B cell (primary cell): ENCODE results near the gene GINS2. TPM values are rescaled to one million over a fixed set of nuclear protein-coding genes. Genes with fewer than 3 reads are reported as not detected.

Source experiments
- ATAC-seq: fragments of 200-7000 bp; cut with Tn5 transposase; one replicate; pipeline ENCODE4 v1.10.0; 2021; ENCODE audit warnings: low read depth, mild to moderate bottlenecking, moderate number of reproducible peaks, moderate library complexity
- CTCF ChIA-PET: fragments of 350-600 bp; sonication (Branson Sonifier 250); formaldehyde crosslinking; loops from one replicate; lab custom pipeline; 2021; ENCODE audit warnings: antibody characterized with exemption, inconsistent platforms; lab: Charles Lee
- POLR2A ChIA-PET: fragments of 350-600 bp; sonication (Branson Sonifier 250); formaldehyde crosslinking; loops from one replicate; lab custom pipeline; 2021; ENCODE audit warnings: antibody characterized with exemption; lab: Charles Lee
- DNase-seq: peaks from one replicate; pipeline ENCODE4 v3.0.0; 2013
- H2AFZ ChIP-seq: 2 replicates; pipeline ENCODE4 v1.6.1; 2012; ENCODE audit warnings: mild to moderate bottlenecking, low read depth, low read length; ENCODE audit not compliant: insufficient read depth, poor library complexity, severe bottlenecking
- H3K27ac ChIP-seq, 2 donors: 1 replicate in 1 of 2; 2 replicates in 1 of 2; pipeline ENCODE4 v1.5.1; 2012 to 2013; ENCODE audit warnings: low read length in 2 of 2, mild to moderate bottlenecking in 2 of 2, moderate library complexity in 1 of 2
- H3K27me3 ChIP-seq, 4 experiments: fragments of 200-600 bp in 1 of 4; sonication (generic) in 1 of 4; replicated peaks in 1 of 4; 1 replicate in 2 of 4; 2 replicates in 2 of 4; pipeline versions ENCODE4 v1.6.1 to v1.7.0; 2013 to 2016; ENCODE audit warnings: low read length in 3 of 4, mild to moderate bottlenecking in 2 of 4, mixed read lengths in 1 of 4, moderate library complexity in 1 of 4; ENCODE audit not compliant: insufficient read depth in 4 of 4, control insufficient read depth in 3 of 4; ENCODE audit errors: control extremely low read depth in 1 of 4
- H3K36me3 ChIP-seq, 2 experiments: replicated peaks in 1 of 2; 1 replicate in 1 of 2; 2 replicates in 1 of 2; pipeline versions ENCODE4 v1.6.1 to v1.7.1; 2013; ENCODE audit warnings: low read length in 1 of 2; ENCODE audit not compliant: insufficient read depth in 2 of 2, control insufficient read depth in 1 of 2; ENCODE audit errors: control extremely low read depth in 1 of 2, extremely low read depth in 1 of 2
- H3K4me1 ChIP-seq, 2 donors: fragments of 200-600 bp in 1 of 2; sonication (generic) in 1 of 2; 1 replicate in 1 of 2; 2 replicates in 1 of 2; pipeline versions ENCODE4 v1.5.1 to v1.6.1; 2013 to 2017; ENCODE audit warnings: low read length in 2 of 2; ENCODE audit not compliant: control insufficient read depth in 2 of 2, insufficient read depth in 2 of 2
- H3K4me2 ChIP-seq: replicated peaks from 2 replicates; pipeline ENCODE3; 2012; ENCODE audit warnings: mild to moderate bottlenecking, low read depth, low read length; ENCODE audit not compliant: poor library complexity, severe bottlenecking
- H3K4me3 ChIP-seq, 5 experiments: fragments of 200-600 bp in 1 of 5; sonication (generic) in 1 of 5; 1 replicate in 3 of 5; 2 replicates in 2 of 5; pipeline versions ENCODE4 v1.5.1 to v1.7.0; 2011 to 2016; ENCODE audit warnings: low read length in 4 of 5, mild to moderate bottlenecking in 4 of 5, low read depth in 2 of 5, control low read depth in 1 of 5, moderate library complexity in 1 of 5; ENCODE audit not compliant: insufficient read depth in 1 of 5; ENCODE audit errors: control extremely low read depth in 1 of 5, extremely low read depth in 1 of 5
- H3K79me2 ChIP-seq: fragments of 200-600 bp; sonication (generic); one replicate; pipeline ENCODE4 v1.6.0; 2016; ENCODE audit warnings: low read length; ENCODE audit not compliant: control insufficient read depth, insufficient read depth
- H3K9ac ChIP-seq: fragments of 200-600 bp; sonication (generic); 2 replicates; pipeline ENCODE4 v1.6.1; 2017; ENCODE audit warnings: mild to moderate bottlenecking, low read length, moderate library complexity
- H3K9me3 ChIP-seq, 3 donors: one replicate each; pipeline versions ENCODE4 v1.6.1 to v1.7.1; 2013; ENCODE audit warnings: low read length in 2 of 3; ENCODE audit not compliant: control insufficient read depth in 2 of 3, insufficient read depth in 1 of 3; ENCODE audit errors: control extremely low read depth in 1 of 3
- H4K20me1 ChIP-seq: 2 replicates; pipeline ENCODE4 v1.6.0; 2012; ENCODE audit warnings: mild to moderate bottlenecking, low read length; ENCODE audit not compliant: insufficient read depth, control insufficient read depth, poor library complexity, severe bottlenecking
- H3K27ac Mint-ChIP-seq: one replicate; pipeline ENCODE4 v1.8.0; 2021; ENCODE audit warnings: mixed read lengths
- H3K27me3 Mint-ChIP-seq: one replicate; pipeline ENCODE4 v1.8.0; 2021; ENCODE audit warnings: mixed read lengths
- H3K4me1 Mint-ChIP-seq: one replicate; pipeline ENCODE4 v1.8.0; 2021; ENCODE audit warnings: mixed read lengths
- H3K4me3 Mint-ChIP-seq: one replicate; pipeline ENCODE4 v1.8.0; 2021; ENCODE audit warnings: mixed read lengths
- H3K9me3 Mint-ChIP-seq: one replicate; pipeline ENCODE4 v1.8.0; 2022; ENCODE audit warnings: mixed read lengths; ENCODE audit not compliant: insufficient read depth
- EZH2 ChIP-seq: IDR thresholded peaks from 2 replicates; pipeline ENCODE4 v1.6.1; 2012; ENCODE audit warnings: borderline replicate concordance, low read depth, mild to moderate bottlenecking, moderate library complexity, low read length; ENCODE audit not compliant: insufficient read depth, poor library complexity, severe bottlenecking
- WGBS: methylation state at CpG from one replicate; pipeline ENCODE4 v1.1.5; 2013; ENCODE audit warnings: missing lambda C conversion rate; ENCODE audit not compliant: insufficient coverage; 5-methylcytosine and 5-hydroxymethylcytosine counted together
- intact Hi-C: fragments of 100-400 bp; cut with micrococcal nuclease; formaldehyde crosslinking; loops from one replicate; pipeline ENCODE4 v1.10.0; 2022
- polyA plus RNA-seq: library from polyadenylated mRNA; depleted of rRNA; stranded (reverse); fragments of >200 nt; gene quantifications from 2 replicates; pipeline ENCODE4 v1.2.3, GENCODE V29; 2012
- total RNA-seq, 2 donors: library from RNA; stranded (reverse); fragments of 120-200 nt in 1 of 2; gene quantifications; 1 replicate in 1 of 2; 2 replicates in 1 of 2; pipeline versions ENCODE4 v1.2.3 to v1.2.4, GENCODE V29; 2013 to 2022
- TF ChIP-seq, protein P1 (sequence below): fragments of 200-600 bp; IDR thresholded peaks from one replicate; pipeline ENCODE4 v1.8.0; 2022; ENCODE audit warnings: antibody characterized with exemption, mild to moderate bottlenecking

The GINS2 gene
- total and polyA plus RNA-seq, 2 donors (not counting 1 experiment from before 2014, with no cell fraction given): 0.52 to 4.2 TPM

DNA sequence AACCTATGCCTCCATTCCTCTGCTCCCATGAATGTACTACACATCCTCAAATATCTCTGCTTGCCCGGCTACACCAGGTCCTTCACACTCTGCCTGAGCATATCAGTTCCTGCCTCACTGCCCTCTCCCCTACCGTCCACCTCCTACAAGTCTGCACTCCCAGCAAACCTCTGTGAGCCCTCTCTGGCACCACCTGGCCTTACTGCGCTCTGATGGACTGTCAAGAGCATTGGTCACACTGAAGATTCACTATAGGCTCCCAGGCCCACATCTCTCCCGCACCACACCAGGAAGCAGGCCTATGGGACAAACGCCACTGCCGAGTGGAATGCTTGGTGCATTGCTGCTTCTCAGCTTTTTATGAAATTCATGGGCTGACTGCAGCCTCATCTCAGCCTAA is 8.9 kb downstream of the GINS2 start:
- Mint-ChIP-seq H3K4me3 (no peak overlapping the region), H3K27me3 (no peaks in the 10 kb centered on the region), H3K4me1 (peaks cover 21% of the 10 kb centered on the region), H3K9me3 (no peaks in the 10 kb centered on the region), H3K27ac (peak overlapping the region; percentile 44)
- peaks cover 0 to 17% of the 10 kb centered on the region in 2 experiments for H3K36me3 ChIP-seq
- H3K9me3 ChIP-seq: no peaks in the 10 kb centered on the region
- CTCF ChIA-PET: interaction anchor here (1.0 to 9.6 kb wide), 3 partner anchors 22 to 64 kb away, joined by 3 to 57 read pairs (median 4); no protein-coding TSS in a partner anchor
- peak overlapping the region; percentile 3 for H3K9ac ChIP-seq
- no peak for ATAC-seq
- H3K27me3 ChIP-seq: no peaks in the 10 kb centered on the region
- H3K4me3 ChIP-seq: no peak overlapping the region
- no peak overlapping the region for H2AFZ ChIP-seq
- DNase-seq: no peak
- H3K4me1 ChIP-seq: peaks cover 11 to 14% of the 10 kb centered on the region in 2 donors
- H3K79me2 ChIP-seq: peaks cover 11% of the 10 kb centered on the region
- H3K27ac ChIP-seq: no peak overlapping the region
- POLR2A ChIA-PET: no interaction called here
- H4K20me1 ChIP-seq: no peaks in the 10 kb centered on the region
- H3K4me2 ChIP-seq: peak overlapping the region; percentile 35
- TF ChIP-seq EZH2: no peak
- TF ChIP-seq, protein P1, sequence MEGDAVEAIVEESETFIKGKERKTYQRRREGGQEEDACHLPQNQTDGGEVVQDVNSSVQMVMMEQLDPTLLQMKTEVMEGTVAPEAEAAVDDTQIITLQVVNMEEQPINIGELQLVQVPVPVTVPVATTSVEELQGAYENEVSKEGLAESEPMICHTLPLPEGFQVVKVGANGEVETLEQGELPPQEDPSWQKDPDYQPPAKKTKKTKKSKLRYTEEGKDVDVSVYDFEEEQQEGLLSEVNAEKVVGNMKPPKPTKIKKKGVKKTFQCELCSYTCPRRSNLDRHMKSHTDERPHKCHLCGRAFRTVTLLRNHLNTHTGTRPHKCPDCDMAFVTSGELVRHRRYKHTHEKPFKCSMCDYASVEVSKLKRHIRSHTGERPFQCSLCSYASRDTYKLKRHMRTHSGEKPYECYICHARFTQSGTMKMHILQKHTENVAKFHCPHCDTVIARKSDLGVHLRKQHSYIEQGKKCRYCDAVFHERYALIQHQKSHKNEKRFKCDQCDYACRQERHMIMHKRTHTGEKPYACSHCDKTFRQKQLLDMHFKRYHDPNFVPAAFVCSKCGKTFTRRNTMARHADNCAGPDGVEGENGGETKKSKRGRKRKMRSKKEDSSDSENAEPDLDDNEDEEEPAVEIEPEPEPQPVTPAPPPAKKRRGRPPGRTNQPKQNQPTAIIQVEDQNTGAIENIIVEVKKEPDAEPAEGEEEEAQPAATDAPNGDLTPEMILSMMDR: no peak
- 99% methylated on average over 6 of the region's 6 CpGs for WGBS
- intact Hi-C loops: no loop called here

DNA sequence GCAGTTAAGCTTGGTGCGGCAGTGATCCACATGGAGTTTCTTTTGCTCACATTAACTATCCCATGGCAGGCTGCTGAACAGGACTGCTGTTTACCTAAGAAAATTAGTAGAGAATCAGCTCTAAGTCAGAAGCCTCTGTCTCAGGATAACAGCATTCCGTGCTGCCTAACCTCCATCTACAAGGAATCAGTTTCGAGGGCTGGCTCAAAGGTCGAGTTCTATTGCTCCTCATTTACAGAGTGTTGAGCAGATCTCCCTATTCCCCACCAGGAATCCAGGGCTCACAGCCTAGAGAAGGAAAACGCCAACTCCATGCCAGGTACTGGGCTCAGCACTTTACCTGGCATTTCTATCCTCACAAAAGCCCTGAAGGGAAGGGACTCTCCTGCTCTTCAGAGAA is 9.9 kb downstream of the GINS2 start:
- Histone ChIP-seq H2AFZ (no peak overlapping the region), H4K20me1 (no peaks in the 10 kb centered on the region), H3K27ac (no peak overlapping the region), H3K36me3 (peaks cover 0 to 26% of the 10 kb centered on the region in 2 experiments), H3K9ac (no peak overlapping the region), H3K27me3 (no peaks in the 10 kb centered on the region), H3K79me2 (peaks cover 11% of the 10 kb centered on the region), H3K4me3 (no peak overlapping the region), H3K4me1 (peaks cover 11 to 14% of the 10 kb centered on the region in 2 donors), H3K4me2 (no peak overlapping the region), H3K9me3 (no peaks in the 10 kb centered on the region)
- TF ChIP-seq EZH2: no peak
- TF ChIP-seq, protein P1: no peak
- Mint-ChIP-seq H3K9me3 (no peaks in the 10 kb centered on the region), H3K4me3 (no peak overlapping the region), H3K4me1 (peaks cover 18% of the 10 kb centered on the region), H3K27me3 (no peaks in the 10 kb centered on the region), H3K27ac (peak overlapping the region; percentile 46)
- DNase-seq (no peak), ATAC-seq (no peak)
- intact Hi-C loops: no loop called here
- ChIA-PET POLR2A (no interaction called here), CTCF (interaction anchor here (1.5 to 9.6 kb wide), 2 partner anchors 40 to 81 kb away, joined by 7 to 57 read pairs; no protein-coding TSS in a partner anchor)
- 100% methylated on average over 4 of the region's 5 CpGs for WGBS
